Smooth muscle cell of the brain vasculature (primary cell): ENCODE measurements around the gene PROM2.

Experiments used
- DNase-seq: peaks from one replicate; pipeline ENCODE4 v3.0.0-alpha.2; 2012; ENCODE audit warnings: low read depth, low spot score

The PROM2 gene

GRCh38 chr2:95306336-95306895, 32.2 kb downstream of the PROM2 start:
- no peak for DNase-seq

GRCh38 chr2:95307036-95307435, 32.8 kb downstream of the PROM2 start:
- DNase-seq: no peak

GRCh38 chr2:95307878-95308277, 33.6 kb downstream of the PROM2 start:
- DNase-seq: no peak

- no peak for DNase-seq
Measured at GRCh38 chr2:95308426-95308990, 34.3 kb downstream of the PROM2 start.

GRCh38 chr2:95309599-95309998, 35.4 kb downstream of the PROM2 start:
- DNase-seq: no peak

- DNase-seq: no peak
Measured at GRCh38 chr2:95310216-95310615, 36.0 kb downstream of the PROM2 start.

- DNase-seq: no peak
Measured at GRCh38 chr2:95310651-95311050, 36.4 kb downstream of the PROM2 start.

GRCh38 chr2:95311815-95312542, 37.7 kb downstream of the PROM2 start:
- no peak for DNase-seq

- DNase-seq: no peak
Measured at GRCh38 chr2:95312543-95313201, 38.4 kb downstream of the PROM2 start.

GRCh38 chr2:95313296-95314131, 39.3 kb downstream of the PROM2 start:
- DNase-seq: no peak

GRCh38 chr2:95314598-95314963, 40.3 kb downstream of the PROM2 start:
- DNase-seq: no peak

GRCh38 chr2:95314964-95315611, 40.8 kb downstream of the PROM2 start:
- no peak for DNase-seq

- no peak for DNase-seq
Measured at GRCh38 chr2:95315801-95316411, 41.7 kb downstream of the PROM2 start.

GRCh38 chr2:95316466-95317122, 42.3 kb downstream of the PROM2 start:
- DNase-seq: no peak

GRCh38 chr2:95317123-95317500, 42.9 kb downstream of the PROM2 start:
- DNase-seq: no peak

- DNase-seq: no peak
Measured at GRCh38 chr2:95317665-95318425, 43.6 kb downstream of the PROM2 start.

GRCh38 chr2:95318431-95319220, 44.4 kb downstream of the PROM2 start:
- no peak for DNase-seq

- no peak for DNase-seq
Measured at GRCh38 chr2:95319481-95320343, 45.5 kb downstream of the PROM2 start.
